T1000 (cell line): ENCODE data around the gene KBTBD7.

Experiments used
- DNase-seq: peaks from one replicate; lab custom pipeline; 2025; ENCODE audit warnings: mixed read lengths; lab: John Stamatoyannopoulos, UW

The KBTBD7 gene, protein sequence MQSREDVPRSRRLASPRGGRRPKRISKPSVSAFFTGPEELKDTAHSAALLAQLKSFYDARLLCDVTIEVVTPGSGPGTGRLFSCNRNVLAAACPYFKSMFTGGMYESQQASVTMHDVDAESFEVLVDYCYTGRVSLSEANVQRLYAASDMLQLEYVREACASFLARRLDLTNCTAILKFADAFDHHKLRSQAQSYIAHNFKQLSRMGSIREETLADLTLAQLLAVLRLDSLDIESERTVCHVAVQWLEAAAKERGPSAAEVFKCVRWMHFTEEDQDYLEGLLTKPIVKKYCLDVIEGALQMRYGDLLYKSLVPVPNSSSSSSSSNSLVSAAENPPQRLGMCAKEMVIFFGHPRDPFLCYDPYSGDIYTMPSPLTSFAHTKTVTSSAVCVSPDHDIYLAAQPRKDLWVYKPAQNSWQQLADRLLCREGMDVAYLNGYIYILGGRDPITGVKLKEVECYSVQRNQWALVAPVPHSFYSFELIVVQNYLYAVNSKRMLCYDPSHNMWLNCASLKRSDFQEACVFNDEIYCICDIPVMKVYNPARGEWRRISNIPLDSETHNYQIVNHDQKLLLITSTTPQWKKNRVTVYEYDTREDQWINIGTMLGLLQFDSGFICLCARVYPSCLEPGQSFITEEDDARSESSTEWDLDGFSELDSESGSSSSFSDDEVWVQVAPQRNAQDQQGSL

DNA sequence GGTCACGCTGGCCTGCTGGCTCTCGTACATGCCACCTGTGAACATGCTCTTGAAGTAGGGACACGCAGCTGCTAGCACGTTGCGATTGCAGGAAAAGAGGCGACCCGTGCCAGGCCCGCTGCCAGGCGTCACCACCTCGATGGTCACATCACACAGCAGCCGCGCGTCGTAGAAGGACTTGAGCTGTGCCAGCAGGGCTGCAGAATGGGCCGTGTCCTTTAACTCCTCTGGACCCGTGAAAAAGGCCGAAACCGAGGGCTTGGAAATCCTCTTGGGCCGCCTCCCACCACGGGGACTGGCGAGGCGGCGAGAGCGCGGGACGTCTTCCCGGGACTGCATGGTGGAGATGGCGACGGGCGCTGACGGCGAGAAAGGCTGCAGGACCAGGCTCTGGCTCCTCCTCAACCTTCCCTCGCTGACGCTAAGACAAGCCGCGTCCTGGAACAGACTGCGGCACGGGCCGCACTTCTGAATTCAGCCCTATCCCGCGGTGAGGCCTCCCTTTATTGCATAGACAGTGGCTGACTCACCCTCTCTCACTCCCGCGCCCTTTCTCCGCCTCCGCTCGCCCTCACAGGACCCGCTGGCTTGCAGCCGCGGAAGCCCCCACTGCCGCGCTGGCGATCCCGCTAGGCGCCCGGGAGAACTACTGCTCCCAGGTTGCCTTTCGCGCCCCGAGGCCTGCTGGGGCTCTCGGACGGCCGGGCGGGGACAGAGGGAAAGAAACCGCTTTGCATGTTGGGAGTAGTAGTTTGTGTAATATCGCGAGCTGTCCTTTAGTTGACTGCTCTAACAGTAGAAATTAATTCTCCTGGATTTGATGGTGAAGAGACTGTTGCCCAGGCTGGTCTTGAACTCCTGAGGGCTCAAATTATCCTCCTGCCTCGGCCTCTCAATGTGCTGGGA lies at the start of gene KBTBD7:
Gene KBTBD7, minus strand, starts transcription at position 651 of the 906 bp plus-strand sequence. Its CDS starts 312 bp downstream, at position 339.
- peak; percentile 94 for DNase-seq

DNA sequence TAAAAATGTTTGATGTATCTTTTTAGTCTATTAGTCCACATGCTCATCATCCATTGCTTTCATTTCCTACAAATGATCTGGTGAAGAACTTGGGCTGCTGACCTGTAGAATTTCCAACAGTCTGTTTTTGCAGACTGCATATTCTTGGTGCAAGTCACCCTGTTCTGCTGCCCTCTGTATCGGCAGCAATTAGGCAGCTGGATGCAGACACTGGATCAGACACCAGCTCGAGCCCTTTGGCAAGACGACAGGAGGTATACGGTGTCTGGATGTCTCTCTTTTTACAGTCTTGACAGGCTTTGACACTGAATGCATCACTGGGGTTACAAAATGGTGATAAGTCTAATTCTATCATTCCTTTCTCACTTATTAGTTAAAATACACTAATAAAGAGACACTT lies 47.3 kb upstream of the KBTBD7 start:
- DNase-seq: no peak

DNA sequence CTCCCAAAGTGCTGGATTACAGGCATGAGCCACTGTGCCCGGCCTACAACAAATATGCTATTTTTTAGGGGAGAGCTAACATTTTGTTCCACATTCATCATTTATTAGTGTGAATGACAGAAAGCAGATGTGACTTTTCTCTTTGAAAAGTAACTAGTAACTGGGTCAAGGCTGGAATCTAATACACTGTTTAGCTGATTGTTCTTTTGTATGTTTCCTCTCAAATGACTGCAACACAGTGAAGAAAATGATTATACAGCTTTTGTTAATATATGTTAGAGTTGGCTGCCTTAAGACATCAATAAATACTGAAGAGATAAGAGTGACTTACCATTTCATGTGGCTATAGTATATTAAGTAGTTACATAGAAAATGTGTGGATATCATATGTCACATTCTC lies 42.0 kb upstream of the KBTBD7 start:
- no peak for DNase-seq

DNA sequence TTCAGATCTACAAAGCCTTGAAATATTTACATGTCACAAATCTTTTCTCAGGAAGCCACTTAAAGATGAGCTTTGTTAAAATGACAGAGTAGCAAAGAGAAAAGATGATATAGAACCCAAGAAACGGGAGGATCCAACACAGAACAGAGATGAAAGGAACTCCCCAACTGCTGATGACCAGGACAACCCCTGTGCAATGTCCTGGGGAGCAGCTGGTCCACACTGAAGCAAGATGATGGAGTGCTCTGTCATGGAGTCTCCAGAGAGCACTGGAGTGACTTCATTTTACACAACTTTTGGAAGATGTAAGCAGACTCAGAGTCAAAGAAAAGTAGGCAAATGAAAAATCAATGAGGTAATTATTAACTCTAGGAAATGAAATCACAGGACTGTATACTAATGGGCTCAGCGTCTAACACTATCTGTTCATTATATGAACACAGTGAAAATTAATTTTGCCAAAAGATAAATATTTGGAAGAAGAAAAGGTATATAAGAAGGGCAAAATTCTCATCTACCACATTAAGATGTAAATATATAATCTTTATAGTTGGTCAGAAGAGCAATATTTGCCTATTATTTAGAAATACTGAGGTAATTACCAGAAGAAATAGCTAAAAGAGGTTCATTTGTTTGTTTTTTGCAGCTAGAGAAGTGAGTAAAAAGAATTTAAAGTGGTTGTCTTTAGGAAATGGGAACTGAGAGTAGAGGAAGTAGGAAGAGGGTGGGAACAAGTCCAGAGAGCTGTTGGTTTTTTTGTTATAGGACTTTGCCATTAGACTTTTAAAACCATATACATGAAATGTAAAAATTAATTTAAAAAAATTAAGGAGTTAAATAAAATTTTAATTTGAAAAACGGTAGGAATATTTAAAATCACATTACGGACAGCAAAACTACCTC lies 38.5 kb upstream of the KBTBD7 start:
- no peak for DNase-seq

DNA sequence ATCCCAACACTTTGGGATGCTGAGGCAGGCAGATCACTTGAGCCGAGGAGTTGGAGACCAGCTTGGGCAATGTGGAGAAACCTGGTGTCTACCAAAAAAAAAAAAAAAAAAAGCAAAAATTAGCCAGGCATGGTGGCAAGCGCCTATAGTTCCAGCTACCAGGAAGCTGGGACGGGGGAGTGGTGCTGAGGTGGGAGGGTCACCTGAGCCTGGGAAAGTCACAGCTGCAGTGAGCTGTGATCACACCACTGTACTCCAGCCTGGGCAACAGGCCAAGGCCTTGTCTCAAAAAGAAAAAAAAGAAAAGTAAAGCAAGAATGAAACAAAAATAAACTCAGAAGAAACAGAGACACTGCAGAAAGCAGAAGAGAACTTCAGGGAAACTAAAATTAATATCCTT lies 37.4 kb upstream of the KBTBD7 start:
- DNase-seq: no peak

DNA sequence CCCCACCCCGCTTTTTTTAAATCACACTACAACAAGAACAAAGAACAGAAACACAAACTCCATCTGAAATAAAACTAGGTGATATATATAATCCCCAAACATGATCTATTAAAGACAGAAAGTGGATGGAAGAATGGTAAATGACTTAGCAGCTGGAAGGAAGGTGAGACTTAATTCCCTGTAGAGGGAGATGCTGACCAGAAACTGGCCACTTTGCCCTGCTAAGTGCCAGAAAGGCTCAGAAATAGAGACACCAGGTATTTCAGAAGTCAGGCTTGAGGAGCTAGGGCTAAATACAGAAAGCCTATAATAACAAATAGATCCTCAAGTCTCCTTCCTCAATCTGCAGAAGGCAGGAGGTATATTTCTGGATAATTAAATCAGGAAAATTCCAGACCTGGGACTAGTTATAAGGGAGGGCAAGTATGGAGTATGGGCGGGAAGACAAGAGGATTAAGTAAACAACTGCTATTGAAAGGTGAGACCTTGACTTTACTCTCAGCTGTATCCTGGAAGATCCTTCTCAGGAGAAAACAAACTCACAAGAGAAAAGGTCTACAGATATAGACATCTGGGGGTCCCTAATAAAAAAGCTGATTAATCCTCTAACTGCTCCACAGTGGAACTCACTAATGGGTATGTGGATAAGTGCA lies 36.8 kb upstream of the KBTBD7 start:
- no peak for DNase-seq

DNA sequence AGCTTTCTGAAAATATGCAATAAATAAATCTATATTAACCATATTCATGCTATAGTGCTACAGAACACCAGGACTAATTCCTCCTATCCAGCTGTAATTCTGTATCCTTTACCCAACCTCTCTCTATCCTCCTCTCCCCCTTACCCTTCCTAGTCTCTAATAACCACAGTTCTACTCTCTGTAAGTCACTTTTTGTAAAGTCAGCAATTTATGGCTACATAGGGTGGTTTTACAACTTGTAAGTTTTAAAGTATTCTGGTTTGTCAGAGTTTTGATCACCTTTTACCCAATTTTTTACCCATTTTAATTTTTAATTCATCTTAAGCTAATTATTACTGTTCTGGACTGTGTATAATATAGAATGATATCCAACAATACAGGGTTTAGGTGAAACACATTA lies 35.0 kb upstream of the KBTBD7 start:
- no peak for DNase-seq

DNA sequence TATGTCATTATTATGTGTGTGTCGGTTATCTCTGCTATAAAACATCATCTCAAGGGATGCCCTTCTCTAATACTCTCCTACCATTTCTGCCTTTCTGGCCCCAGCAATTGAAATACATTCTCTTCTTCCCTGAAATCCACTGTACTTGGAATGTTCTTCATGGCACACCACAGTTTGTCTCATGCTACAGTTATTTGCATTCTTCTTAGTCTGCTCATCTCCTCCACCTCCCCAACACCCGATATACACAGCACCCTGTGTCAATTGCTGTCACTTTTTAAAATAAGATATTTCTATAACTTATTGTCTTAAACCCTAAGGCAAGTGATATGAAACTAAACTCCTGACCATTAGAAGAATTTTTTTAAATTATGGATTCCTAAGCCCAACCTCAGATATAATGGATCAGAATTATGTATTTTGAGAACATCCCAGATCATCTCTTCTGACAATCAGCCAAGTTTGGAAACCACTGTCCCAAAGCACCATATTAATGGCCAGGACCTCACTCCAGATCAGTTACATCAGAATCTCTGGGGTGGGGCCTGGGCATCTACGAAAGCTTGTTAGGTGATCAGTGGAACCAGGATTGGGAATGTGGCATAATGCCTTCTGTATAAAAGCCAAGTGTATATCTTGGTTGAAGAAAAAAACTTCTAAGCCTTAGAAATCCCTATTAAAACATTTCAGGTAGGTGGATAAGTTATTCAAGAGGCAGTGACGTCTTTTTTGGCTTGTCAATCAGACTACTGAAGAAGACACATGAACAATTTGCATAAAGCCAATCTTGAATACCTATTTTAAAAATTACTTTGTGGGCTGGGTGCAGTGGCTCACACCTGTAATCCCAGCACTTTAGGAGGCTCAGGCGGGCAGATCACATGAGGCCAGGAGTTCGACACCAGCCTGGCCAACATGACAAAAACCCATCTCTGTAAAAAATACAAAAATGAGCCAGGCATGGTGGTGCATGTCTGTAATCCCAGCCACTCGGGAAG lies 30.0 kb upstream of the KBTBD7 start:
- DNase-seq: no peak

DNA sequence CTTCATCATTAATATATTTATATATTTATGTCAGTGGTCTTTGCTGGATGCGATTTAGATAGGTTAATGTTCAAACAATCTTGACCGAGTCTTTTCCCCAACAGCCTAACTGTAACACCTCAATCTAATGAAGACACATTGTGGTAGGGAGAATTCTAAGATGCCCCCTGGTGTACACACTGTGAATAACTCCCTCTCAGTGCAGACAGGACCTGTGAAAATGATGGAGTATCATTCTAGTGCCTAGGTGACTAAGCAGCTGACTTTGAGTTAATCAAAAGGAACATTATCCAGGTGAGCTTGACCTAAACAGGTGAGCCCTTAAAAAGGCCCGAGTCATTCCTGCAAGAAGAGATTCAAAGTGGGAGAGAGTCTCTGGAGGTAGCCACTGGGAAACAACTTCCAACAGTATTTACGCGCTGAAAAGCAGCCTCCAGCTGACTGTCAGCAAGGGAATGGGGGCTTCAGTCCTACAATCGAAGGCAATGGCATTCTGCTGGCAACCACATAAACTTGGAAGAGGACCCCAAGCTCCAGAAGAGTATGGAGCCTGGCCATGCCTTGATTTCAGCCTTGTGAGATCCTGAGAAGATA lies 28.0 kb upstream of the KBTBD7 start:
- DNase-seq: no peak

DNA sequence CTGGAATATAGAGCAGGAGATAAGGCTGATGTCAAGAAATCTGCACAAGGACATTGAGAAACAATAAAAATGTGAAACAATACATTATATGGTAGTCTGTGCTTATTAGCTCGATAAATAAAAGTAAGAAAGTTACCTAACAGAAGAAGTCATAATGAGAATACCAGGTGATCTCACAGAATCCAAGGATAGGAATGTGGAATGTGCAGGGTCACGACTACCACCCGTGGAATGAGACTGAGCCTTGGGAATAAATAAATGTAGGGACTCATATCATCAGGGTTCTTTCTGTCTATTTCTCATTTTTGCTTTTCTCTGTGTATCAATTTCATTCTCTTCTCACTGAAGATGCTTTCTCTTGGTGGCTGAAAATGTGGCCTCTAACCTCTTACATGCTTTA lies 26.0 kb upstream of the KBTBD7 start:
- DNase-seq: no peak

DNA sequence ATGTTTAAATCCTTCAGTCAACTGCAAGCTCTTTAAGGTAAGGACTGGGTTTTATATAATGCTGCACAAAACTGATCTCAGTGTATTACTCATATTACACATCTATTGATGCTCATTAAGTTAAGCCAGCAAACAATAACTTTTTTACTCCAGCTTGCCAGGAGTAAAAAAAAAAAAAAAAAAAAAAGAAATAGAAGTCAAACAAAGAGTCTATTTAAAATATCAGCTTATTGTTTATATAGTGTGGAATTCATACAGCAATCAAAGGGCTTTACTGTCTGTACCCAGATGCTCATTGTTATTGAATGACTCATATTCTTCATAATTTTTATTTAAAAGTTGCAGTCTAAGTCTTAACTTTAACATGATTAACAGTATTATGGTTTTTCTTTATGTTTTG lies 21.8 kb upstream of the KBTBD7 start:
- DNase-seq: no peak

DNA sequence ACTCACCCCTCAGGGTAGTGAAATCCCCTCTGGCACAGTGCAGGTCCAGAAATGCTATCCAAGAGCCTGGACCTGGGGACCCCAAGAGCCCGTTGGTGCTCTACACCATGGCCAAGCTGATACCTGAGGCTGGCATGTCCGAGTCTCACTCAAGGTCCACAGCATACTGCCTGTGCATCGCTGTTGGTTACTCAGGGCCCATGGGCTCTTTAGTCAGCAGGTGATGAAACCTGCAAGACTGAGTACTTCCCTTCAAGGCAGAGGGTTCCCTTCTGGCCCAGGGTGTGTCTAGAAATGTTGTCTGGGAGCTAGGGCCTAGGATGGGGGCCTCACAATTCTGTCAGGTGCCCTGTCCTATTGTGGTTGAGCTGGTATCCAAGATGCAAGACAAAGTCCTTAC lies 19.6 kb upstream of the KBTBD7 start:
- no peak for DNase-seq

DNA sequence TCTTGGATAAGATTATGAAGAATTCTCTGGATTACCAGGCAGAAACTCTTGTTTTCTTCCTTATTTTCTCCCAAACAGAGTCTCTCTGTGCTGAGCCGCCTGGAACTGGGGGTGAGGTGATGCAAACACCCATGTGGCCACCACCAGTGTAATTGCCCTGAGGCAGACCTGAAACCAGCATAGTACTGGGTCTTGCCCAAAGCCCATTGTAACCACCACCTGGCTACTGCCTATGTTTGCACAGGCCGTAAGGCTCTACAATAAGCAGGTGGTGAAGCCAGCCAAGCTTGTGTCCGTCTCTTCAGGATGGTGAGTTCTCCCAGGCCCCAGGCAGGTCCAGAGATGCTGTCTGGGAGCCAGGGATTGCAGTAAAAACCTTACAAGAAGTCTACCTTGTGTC lies 18.9 kb upstream of the KBTBD7 start:
- DNase-seq: no peak

DNA sequence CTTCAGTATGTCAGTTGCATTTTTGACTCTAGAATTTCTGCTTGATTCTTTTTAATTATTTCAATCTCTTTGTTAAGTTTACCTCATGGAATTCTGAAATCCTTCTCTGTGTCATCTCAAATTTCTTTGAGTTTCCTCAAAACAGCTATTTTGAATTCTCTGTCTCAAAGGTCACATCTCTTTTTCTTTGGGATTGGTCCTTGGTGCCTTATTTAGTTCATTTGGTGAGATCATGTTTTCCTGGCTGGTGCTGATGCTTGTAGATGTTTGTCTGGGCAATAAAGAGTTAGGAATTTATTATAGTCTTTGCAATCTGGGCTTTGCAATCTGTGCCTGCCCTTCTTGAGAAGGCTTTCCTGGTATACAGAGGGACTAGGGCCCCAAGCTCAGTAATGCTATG lies 18.5 kb upstream of the KBTBD7 start:
- no peak for DNase-seq

DNA sequence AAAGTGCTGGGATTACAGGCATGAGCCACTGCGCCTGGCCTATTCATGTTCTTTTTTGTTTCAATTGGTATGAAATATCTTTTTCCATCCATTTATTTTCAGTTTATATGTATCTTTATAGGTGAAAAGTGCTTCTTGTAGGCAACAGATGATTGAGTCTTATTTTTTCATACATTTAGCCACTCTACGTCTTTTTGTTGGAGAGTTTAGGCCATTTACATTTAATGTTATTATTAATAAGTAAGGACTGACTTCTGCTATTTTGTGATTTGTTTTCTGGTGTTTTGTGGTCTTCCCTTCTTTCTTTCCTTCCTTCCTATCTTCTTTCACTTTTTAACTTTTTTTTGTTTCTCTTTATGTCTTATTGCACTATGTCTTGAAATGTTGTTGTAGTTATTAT lies 16.7 kb upstream of the KBTBD7 start:
- no peak for DNase-seq

DNA sequence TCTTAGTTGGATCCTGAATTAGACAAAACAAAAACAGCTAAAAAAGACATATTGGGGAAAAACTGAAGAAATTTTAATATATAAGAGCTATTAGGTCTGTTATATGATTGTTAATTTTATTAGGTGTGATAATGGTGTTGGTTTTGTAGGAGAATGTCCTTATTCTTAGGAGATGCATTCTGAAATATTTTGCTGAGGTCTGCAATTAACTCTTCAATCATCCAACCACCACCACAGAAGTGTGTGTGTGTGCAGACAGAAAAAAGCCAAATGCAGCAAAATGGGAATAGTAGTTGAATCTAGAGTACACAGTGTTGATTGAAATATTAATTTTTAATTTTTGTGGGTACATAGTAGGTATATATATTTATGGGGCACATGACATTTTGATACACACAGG lies 12.1 kb upstream of the KBTBD7 start:
- DNase-seq: no peak

DNA sequence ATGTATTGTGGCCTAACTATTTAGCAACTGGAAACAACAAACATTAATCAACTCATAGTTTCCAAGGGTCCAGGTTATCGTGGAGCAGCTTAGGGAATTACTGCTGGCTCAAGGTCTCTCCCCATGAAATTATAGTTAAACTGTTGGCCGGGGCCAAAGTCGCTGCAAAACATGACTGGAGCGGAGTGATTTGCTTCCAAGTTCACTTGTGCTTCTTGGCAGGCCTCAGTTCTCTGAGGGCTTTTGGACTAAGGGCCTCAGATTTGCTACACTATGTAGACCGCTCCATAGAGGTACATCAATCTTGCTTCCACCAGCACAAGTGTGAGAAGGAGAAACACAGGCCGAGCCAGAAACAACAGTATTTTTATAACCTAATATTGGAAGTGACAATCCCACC lies 9.4 kb upstream of the KBTBD7 start:
- no peak for DNase-seq

DNA sequence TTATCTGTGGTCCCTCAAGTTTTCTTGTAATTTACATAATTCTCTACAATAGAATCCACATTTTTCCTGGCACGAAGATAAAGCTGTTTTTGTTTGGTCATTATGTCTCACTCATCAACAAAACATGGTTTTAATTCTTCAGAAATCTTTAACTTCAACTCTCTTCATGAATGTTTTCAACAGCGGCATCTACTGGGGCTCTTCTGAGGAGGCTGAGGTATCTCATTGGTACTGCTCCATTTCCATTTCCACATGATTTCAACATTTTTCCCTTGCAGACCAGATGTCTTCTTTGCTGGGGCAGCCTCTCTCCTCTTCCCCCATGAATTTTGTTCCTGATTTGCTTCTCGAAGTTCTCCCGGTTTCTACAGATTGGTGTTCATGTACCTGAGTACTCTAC lies 5.8 kb upstream of the KBTBD7 start:
- no peak for DNase-seq

DNA sequence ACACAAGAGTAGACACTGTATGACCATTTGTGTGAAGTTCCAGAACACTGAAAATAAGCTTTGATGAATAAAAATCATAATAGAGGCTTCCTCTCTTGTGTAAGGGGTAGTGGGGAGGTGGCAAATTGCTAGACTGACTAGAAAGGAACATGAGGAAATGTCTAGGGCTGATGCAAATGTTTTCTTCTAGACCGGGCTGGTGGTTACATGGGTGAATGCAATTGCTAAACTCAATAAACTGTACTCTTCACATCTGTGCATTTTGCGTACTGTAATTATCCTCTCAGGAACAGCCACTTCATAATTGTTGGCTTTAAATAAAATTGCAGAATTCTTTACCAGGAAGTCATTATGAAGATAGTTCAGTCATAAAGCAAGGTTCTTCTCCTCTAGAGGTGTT lies 5.2 kb upstream of the KBTBD7 start:
- no peak for DNase-seq
